GM10248 (cell line): ENCODE results near the gene TARS2.

ENCODE experiments used
- CTCF ChIA-PET: fragments of 300-600 bp; sonication (Branson Sonifier 250); formaldehyde crosslinking; extraction: SDS; loops from one replicate; lab custom pipeline; 2021; ENCODE audit warnings: antibody characterized with exemption; lab: Yijun Ruan, JAX
- POLR2A ChIA-PET: fragments of 350-650 bp; sonication (Branson Sonifier 250); formaldehyde crosslinking; extraction: SDS; loops from one replicate; lab custom pipeline; 2020; ENCODE audit warnings: antibody characterized with exemption; lab: Yijun Ruan, JAX
- DNase-seq: peaks from one replicate; pipeline ENCODE4 v3.0.0; 2012; ENCODE audit errors: extremely low spot score
- TF ChIP-seq, protein P1 (sequence below): IDR thresholded peaks from 2 replicates; pipeline ENCODE4 v1.5.1; 2012; ENCODE audit warnings: mild to moderate bottlenecking, low read depth; ENCODE audit errors: extremely low read depth, missing control alignments, control extremely low read depth

The TARS2 gene

DNA sequence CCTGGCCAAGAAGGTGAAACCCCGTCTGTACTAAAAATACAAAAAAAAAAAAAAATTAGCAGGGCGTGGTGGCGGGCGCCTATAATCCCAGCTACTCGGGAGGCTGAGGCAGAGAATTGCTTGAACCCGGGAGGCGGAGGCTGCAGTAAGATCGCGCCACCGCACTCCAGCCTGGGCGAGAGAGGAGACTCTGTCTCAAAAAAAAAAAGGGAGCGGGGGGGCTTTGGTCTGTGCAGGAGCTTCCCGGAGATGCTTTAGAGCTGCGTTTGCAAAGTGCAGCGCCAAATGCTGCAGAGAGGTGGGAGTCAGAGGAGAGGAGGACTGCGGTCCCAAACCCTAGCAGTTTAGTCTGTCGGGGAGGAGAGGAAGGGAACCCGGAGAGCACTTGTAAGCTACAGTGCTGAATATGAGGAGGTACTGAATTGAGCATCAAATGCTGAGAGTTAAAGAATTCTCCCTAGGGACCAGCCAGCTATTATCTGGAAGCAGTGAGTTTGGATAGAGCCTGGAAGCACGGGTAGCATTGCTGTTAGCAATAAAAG is 28.9 kb downstream of the TARS2 start:
- TF ChIP-seq, protein P1, sequence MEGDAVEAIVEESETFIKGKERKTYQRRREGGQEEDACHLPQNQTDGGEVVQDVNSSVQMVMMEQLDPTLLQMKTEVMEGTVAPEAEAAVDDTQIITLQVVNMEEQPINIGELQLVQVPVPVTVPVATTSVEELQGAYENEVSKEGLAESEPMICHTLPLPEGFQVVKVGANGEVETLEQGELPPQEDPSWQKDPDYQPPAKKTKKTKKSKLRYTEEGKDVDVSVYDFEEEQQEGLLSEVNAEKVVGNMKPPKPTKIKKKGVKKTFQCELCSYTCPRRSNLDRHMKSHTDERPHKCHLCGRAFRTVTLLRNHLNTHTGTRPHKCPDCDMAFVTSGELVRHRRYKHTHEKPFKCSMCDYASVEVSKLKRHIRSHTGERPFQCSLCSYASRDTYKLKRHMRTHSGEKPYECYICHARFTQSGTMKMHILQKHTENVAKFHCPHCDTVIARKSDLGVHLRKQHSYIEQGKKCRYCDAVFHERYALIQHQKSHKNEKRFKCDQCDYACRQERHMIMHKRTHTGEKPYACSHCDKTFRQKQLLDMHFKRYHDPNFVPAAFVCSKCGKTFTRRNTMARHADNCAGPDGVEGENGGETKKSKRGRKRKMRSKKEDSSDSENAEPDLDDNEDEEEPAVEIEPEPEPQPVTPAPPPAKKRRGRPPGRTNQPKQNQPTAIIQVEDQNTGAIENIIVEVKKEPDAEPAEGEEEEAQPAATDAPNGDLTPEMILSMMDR, result no peak
- CTCF ChIA-PET, result interaction anchor here (0.8 to 3.5 kb wide), 14 partner anchors 8 to 480 kb away, joined by 3 to 46 read pairs (median 3); partner anchors contain the start of genes CA14 and ECM1
- DNase-seq, result no peak
- POLR2A ChIA-PET, result interaction anchor here (1.0 to 1.1 kb wide), 3 partner anchors 25 to 63 kb away, joined by 3 read pairs; no protein-coding TSS in a partner anchor

DNA sequence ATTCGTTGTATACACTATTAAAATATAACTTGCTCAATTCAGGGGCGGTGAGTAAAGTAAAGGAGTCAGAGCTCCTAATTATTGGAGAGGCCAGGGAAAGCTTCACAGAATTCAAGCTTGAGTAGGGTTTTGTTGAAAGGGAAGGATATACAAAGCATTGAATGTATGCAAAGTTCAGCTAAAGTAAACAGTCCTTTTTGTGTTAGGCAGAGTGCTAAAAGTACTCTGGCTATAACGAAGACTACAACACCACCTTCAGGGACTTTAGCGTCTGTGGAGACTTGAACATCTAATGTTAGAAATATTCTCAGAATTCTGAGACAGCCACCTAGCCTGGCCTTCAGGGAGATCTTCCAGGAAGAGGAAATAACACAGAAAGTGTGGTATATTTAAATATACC is 29.4 kb downstream of the TARS2 start:
- CTCF ChIA-PET, result interaction anchor here (0.9 to 3.5 kb wide), 13 partner anchors 9 to 480 kb away, joined by 3 to 46 read pairs (median 3); partner anchors contain the start of genes CA14 and ECM1
- TF ChIP-seq, protein P1, result peak; percentile 45
- POLR2A ChIA-PET, result interaction anchor here (1.0 to 1.1 kb wide), 2 partner anchors 25 to 62 kb away, joined by 3 read pairs; no protein-coding TSS in a partner anchor
- peak; percentile 46 for DNase-seq

DNA sequence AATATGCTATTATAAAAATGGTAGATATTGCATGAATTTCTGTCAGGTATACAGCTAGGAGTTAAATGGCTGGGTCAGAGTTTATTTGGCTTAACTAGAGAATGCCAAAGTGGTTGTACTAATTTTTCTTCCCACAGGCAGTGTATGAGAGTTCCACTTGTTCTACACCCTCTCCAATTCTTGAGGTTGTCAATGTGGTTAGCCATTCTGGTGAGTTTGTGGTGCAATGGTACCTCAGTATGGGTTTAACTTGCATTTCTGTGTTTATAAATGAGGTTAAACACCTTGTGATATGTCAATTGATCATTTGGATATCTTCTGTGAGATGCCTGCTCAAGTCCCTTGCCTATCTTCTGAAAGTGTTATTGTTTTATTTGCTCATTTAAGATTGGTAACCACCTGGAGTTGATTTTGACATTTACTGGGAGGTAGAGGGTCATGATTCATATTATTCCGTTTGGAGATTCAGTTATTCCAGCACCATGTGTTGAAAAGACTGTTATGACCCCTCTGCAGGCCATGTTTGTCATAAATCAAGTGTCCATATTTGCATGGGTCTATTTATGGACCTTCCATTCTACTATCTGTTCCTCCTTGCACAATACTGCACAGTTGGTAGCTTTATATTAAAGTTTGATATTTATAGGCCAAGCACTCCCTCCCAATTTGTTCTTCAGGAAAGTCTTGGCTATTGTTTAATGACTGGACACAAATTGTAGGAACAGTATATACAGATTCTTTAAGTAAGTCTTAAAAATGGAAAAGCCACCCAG is 34.2 kb downstream of the TARS2 start:
- ChIA-PET POLR2A (no interaction called here), CTCF (interaction anchor here (1.5 to 2.2 kb wide), 2 partner anchors 11 to 34 kb away, joined by 4 to 12 read pairs; partner anchors contain the start of gene TARS2)
- TF ChIP-seq, protein P1, result no peak
- no peak for DNase-seq

DNA sequence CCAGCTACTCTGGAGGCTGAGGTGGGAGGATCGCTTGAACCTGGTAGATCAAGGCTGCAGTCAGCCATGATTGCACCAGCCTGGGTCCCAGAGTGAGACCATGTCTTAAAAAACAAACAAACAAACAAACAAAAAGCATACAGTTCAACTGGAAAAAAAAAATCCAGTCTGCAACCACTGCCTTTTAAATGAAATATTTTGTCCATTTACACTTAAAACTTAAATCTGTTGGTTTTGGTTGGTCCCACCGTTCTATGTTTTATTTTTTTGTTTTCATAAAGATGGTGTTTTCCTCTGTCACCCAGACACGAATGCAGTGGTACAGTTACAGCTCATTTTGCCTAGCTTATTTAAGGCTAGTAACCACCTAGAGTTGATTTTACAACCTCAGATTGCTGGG is 38.1 kb downstream of the TARS2 start:
- TF ChIP-seq, protein P1, result no peak
- ChIA-PET POLR2A (no interaction called here), CTCF (interaction anchor here (1.4 kb wide), 1 partner anchor 269 kb away, joined by 3 read pairs; no protein-coding TSS in a partner anchor)
- DNase-seq, result no peak

DNA sequence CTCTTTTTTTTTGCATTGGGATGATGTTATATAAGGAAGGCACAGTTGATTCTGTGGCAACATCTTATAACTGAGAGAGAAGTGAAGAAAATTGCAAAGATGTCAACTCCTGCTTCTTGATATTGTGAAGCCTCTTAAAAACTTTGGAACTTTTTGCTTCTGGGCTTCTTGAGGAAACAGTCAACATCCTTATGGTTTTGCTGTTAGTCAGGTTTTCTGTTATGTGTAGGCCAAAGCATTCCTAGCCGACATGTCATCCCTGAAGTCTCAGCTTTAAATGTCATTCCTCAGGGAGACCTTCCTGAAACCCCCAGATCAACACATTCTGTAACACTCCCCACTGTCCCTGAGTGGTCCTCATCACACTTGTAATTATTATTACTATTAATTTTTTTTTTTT is 41.0 kb downstream of the TARS2 start:
- ChIA-PET CTCF (interaction anchor here (0.9 to 13.0 kb wide), 5 partner anchors 9 to 63 kb away, joined by 3 to 119 read pairs (median 4); no protein-coding TSS in a partner anchor), POLR2A (no interaction called here)
- TF ChIP-seq, protein P1, result no peak
- no peak for DNase-seq

DNA sequence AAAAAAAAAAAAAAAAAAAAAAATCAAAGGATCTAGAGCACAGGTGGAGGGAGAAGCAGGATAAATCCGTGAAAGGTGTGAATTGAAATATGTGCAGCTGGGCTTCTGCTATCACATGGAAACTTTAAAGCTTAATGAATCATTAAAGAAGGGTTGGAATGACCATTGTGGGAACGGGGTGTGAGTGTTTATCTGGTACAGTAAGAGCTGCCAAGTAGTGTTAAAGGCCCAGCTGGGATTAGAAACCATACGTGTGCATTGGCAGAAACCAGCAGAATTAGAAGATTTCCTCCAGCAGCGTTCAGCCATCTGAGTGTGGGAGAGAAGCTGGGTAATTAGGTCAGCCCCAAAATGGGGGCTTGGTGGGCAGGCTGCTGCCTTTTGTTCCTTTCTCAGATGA is 41.8 kb downstream of the TARS2 start:
- CTCF ChIA-PET, result interaction anchor here (1.0 to 13.0 kb wide), 6 partner anchors 9 to 273 kb away, joined by 3 to 119 read pairs (median 4); partner anchors contain the start of gene FALEC
- no peak for DNase-seq
- POLR2A ChIA-PET, result no interaction called here
- TF ChIP-seq, protein P1, result no peak
